Measurements from ENCODE around the gene FCHO1. TPM values are rescaled to one million over a fixed set of nuclear protein-coding genes. Genes with fewer than 3 reads are reported as not detected.
A peak's percentile ranks its signal among the peaks of the same experiment; 100 is the strongest.

The FCHO1 gene
- total RNA-seq, 2 donors from 2014 or later = 3.9 to 9.2 TPM

GRCh38 chr19:17718550-17718946 lies 32.7 kb upstream of the FCHO1 start:
- H3K27ac ChIP-seq = no peak overlapping the region

GRCh38 chr19:17718947-17719711 lies 32.1 kb upstream of the FCHO1 start, which contains the start of gene MAP1S:
Gene MAP1S, plus strand, starts transcription at chr19:17719480. Its CDS starts 23 bp downstream, at chr19:17719503.
- no peaks in the 10 kb centered on the region for H3K36me3 ChIP-seq
- H3K4me1 ChIP-seq = peaks cover 3% of the 10 kb centered on the region
- peak within 1 kb of the TSS; percentile 95 for H3K4me3 ChIP-seq
- peak within 1 kb of the TSS; percentile 72 to 83 for H3K9ac ChIP-seq (ENCODE audit: low read depth in 2 of 2, low read length in 2 of 2)
- H3K27me3 ChIP-seq = no peaks in the 10 kb centered on the region
- H3K9me3 ChIP-seq = no peaks in the 10 kb centered on the region
- peak; percentile 68 for DNase-seq
- peak within 1 kb of the TSS; percentile 55 for H3K27ac ChIP-seq
- intact Hi-C loops (cut with DNase I) = no loop called here
- no peak for TF ChIP-seq CTCF (IDR thresholded peaks at IDR 0.05)

More at GRCh38 chr19:17718550-17718946, 32.7 kb upstream of the FCHO1 start:
- Histone ChIP-seq H3K9ac (ENCODE audit: low read depth in 2 of 2, low read length in 2 of 2) (no peak overlapping the region), H3K4me1 (peaks cover 3% of the 10 kb centered on the region), H3K4me3 (no peak overlapping the region), H3K36me3 (no peaks in the 10 kb centered on the region), H3K9me3 (no peaks in the 10 kb centered on the region), H3K27me3 (no peaks in the 10 kb centered on the region)
- TF ChIP-seq CTCF (IDR thresholded peaks at IDR 0.05) = no peak
- intact Hi-C loops (cut with DNase I) = no loop called here
- DNase-seq = no peak

GRCh38 chr19:17719730-17720400 lies 31.4 kb upstream of the FCHO1 start:
- H3K9me3 ChIP-seq = no peaks in the 10 kb centered on the region
- H3K27ac ChIP-seq = peak overlapping the region; percentile 55
- TF ChIP-seq CTCF (IDR thresholded peaks at IDR 0.05) = no peak
- H3K4me1 ChIP-seq = peaks cover 3% of the 10 kb centered on the region
- peak overlapping the region; percentile 95 for H3K4me3 ChIP-seq
- intact Hi-C loops (cut with DNase I) = no loop called here
- H3K36me3 ChIP-seq = no peaks in the 10 kb centered on the region
- peak; percentile 60 for DNase-seq
- peak overlapping the region; percentile 72 to 83 for H3K9ac ChIP-seq (ENCODE audit: low read depth in 2 of 2, low read length in 2 of 2)
- H3K27me3 ChIP-seq = no peaks in the 10 kb centered on the region

GRCh38 chr19:17720440-17720839 lies 30.8 kb upstream of the FCHO1 start:
- no peak for DNase-seq
- Histone ChIP-seq H3K27me3 (no peaks in the 10 kb centered on the region), H3K27ac (no peak overlapping the region), H3K4me1 (peaks cover 3% of the 10 kb centered on the region), H3K9me3 (no peaks in the 10 kb centered on the region), H3K9ac (ENCODE audit: low read depth in 2 of 2, low read length in 2 of 2) (peak overlapping the region; percentile 72 to 83), H3K36me3 (no peaks in the 10 kb centered on the region), H3K4me3 (peak overlapping the region; percentile 95)
- intact Hi-C loops (cut with DNase I) = no loop called here
- no peak for TF ChIP-seq CTCF (IDR thresholded peaks at IDR 0.05)

- H3K4me3 ChIP-seq = no peak overlapping the region
- H3K27ac ChIP-seq = no peak overlapping the region
- TF ChIP-seq CTCF (IDR thresholded peaks at IDR 0.05) = no peak
- no peaks in the 10 kb centered on the region for H3K27me3 ChIP-seq
- no peak overlapping the region for H3K9ac ChIP-seq (ENCODE audit: low read depth in 2 of 2, low read length in 2 of 2)
- H3K36me3 ChIP-seq = no peaks in the 10 kb centered on the region
- no peak for DNase-seq
- intact Hi-C loops (cut with DNase I) = no loop called here
- no peaks in the 10 kb centered on the region for H3K9me3 ChIP-seq
- peaks cover 3% of the 10 kb centered on the region for H3K4me1 ChIP-seq
Observed at GRCh38 chr19:17721111-17721628, 30.1 kb upstream of the FCHO1 start.

All from colonic mucosa (tissue), 4 donors.